Loucy (cell line): ENCODE results near the gene MPP3.

Source experiments
- CTCF ChIP-seq: fragments of 200-600 bp; sonication (generic); conservative IDR thresholded peaks from 2 replicates; pipeline ENCODE4 v1.5.1; 2014; ENCODE audit warnings: mild to moderate bottlenecking, antibody characterized with exemption, low read length
- EZH2phosphoT487 ChIP-seq: fragments of 200-600 bp; IDR thresholded peaks from 2 replicates; pipeline ENCODE4 v1.6.1; 2018; ENCODE audit warnings: antibody characterized with exemption, mild to moderate bottlenecking, moderate library complexity, borderline replicate concordance

GRCh38 chr17:43878260-43879175, 45.6 kb upstream of the MPP3 start:
- TF ChIP-seq CTCF: peak; percentile 85
- no peak for TF ChIP-seq EZH2phosphoT487
